PFSK-1 (cell line): ENCODE results near the gene GRK4.

Experiments
- FOXP2 ChIP-seq: optimal IDR thresholded peaks from 2 replicates; pipeline ENCODE3; 2011; ENCODE audit warnings: borderline replicate concordance, control low read depth, inconsistent platforms; ENCODE audit not compliant: insufficient read depth; ENCODE audit errors: extremely low read length, extremely low read depth
- POLR2AphosphoS5 ChIP-seq: IDR thresholded peaks from 2 replicates; pipeline ENCODE4 v1.6.1; 2012; ENCODE audit warnings: low read depth, mild to moderate bottlenecking, control low read depth, low read length, moderate library complexity
- REST ChIP-seq, 2 experiments: IDR thresholded peaks; 2 replicates each; pipeline versions ENCODE4 v1.6.1 to v1.8.0; 2011 to 2012; ENCODE audit warnings: low read depth in 2 of 2, low read length in 2 of 2, control low read depth in 1 of 2, inconsistent platforms in 1 of 2, mild to moderate bottlenecking in 1 of 2, moderate library complexity in 1 of 2; ENCODE audit not compliant: insufficient read depth in 1 of 2
- SIN3A ChIP-seq: IDR thresholded peaks from 2 replicates; pipeline ENCODE4 v1.6.1; 2012; ENCODE audit warnings: mild to moderate bottlenecking, low read length, moderate library complexity, borderline replicate concordance; ENCODE audit not compliant: insufficient read depth
- TAF1 ChIP-seq: IDR thresholded peaks from 2 replicates; pipeline ENCODE4 v1.6.1; 2012; ENCODE audit warnings: low read length, control low read depth, borderline replicate concordance; ENCODE audit not compliant: insufficient read depth

The GRK4 gene

GRCh38 chr4:3016961-3017360 is 53.6 kb downstream of the GRK4 start:
- TF ChIP-seq POLR2AphosphoS5 (no peak), FOXP2 (no peak), REST (IDR thresholded peaks at IDR 0.05; ENCODE audit: insufficient read depth in 1 of 2, low read depth in 2 of 2, low read length in 2 of 2) (no peak), SIN3A (no peak), TAF1 (no peak)

- TF ChIP-seq TAF1 = no peak
These were observed 54.1 kb downstream of the GRK4 start for GRCh38 chr4:3017504-3017903.

- TF ChIP-seq TAF1 (no peak), SIN3A (no peak), POLR2AphosphoS5 (no peak), FOXP2 (no peak), REST (IDR thresholded peaks at IDR 0.05; ENCODE audit: insufficient read depth in 1 of 2, low read depth in 2 of 2, low read length in 2 of 2) (no peak)
These were observed 55.9 kb downstream of the GRK4 start for GRCh38 chr4:3019145-3019846.

- no peak for TF ChIP-seq SIN3A
- TF ChIP-seq REST (IDR thresholded peaks at IDR 0.05; ENCODE audit: insufficient read depth in 1 of 2, low read depth in 2 of 2, low read length in 2 of 2) = no peak
- TF ChIP-seq TAF1 = no peak
These were observed 57.8 kb downstream of the GRK4 start for GRCh38 chr4:3021127-3021526.

GRCh38 chr4:3021627-3022026 is 58.3 kb downstream of the GRK4 start:
- no peak for TF ChIP-seq SIN3A
- no peak for TF ChIP-seq TAF1
- no peak for TF ChIP-seq FOXP2
- TF ChIP-seq REST (IDR thresholded peaks at IDR 0.05; ENCODE audit: insufficient read depth in 1 of 2, low read depth in 2 of 2, low read length in 2 of 2) = no peak
- no peak for TF ChIP-seq POLR2AphosphoS5

- TF ChIP-seq SIN3A = no peak
- no peak for TF ChIP-seq TAF1
- no peak for TF ChIP-seq POLR2AphosphoS5
- TF ChIP-seq REST (IDR thresholded peaks at IDR 0.05; ENCODE audit: insufficient read depth in 1 of 2, low read depth in 2 of 2, low read length in 2 of 2) = no peak
- no peak for TF ChIP-seq FOXP2
These were observed 58.7 kb downstream of the GRK4 start for GRCh38 chr4:3022112-3022511.
